SK-N-SH (cell line): ENCODE measurements around the gene PSME1. TPM values are rescaled to one million over a fixed set of nuclear protein-coding genes. Genes with fewer than 3 reads are reported as not detected.

ENCODE experiments used
- CTCF ChIA-PET: fragments of 300-600, 350-600 bp; formaldehyde crosslinking; extraction: SDS; loops from one replicate; lab custom pipeline; 2021; lab: Yijun Ruan, JAX
- POLR2A ChIA-PET: fragments of 350-600 bp; sonication (Branson Sonifier 250); formaldehyde crosslinking; extraction: SDS; loops from one replicate; lab custom pipeline; 2020; ENCODE audit warnings: antibody characterized with exemption, inconsistent platforms; lab: Yijun Ruan, JAX
- DNase-seq: peaks from one replicate; pipeline ENCODE4 v3.0.0; 2012
- H2AFZ ChIP-seq: fragments of 200-600 bp; sonication (generic); 2 replicates; pipeline ENCODE4 v1.8.1; 2016; ENCODE audit warnings: antibody characterized with exemption, mild to moderate bottlenecking, low read depth
- H3F3A ChIP-seq: fragments of 200-600 bp; sonication (generic); replicated peaks from 2 replicates; pipeline ENCODE3; 2016; ENCODE audit warnings: antibody characterized with exemption, mild to moderate bottlenecking; ENCODE audit not compliant: insufficient read depth
- H3K27ac ChIP-seq, 2 experiments: fragments of 200-500 bp in 1 of 2; fragments of 200-600 bp in 1 of 2; sonication (Bioruptor generic) in 1 of 2; sonication (generic), shearing (Covaris generic) in 1 of 2; 2 replicates each; pipeline versions ENCODE4 v1.5.1 to v1.6.1; 2014 to 2016; ENCODE audit warnings: low read depth in 2 of 2, inconsistent platforms in 1 of 2, low read length in 1 of 2, mild to moderate bottlenecking in 1 of 2, mixed read lengths in 1 of 2
- H3K27me3 ChIP-seq: fragments of 200-600 bp; sonication (generic), shearing (Covaris generic); 2 replicates; pipeline ENCODE4 v1.6.1; 2016; ENCODE audit warnings: mixed run types; ENCODE audit not compliant: insufficient read depth
- H3K36me3 ChIP-seq, 2 experiments: fragments of 200-500 bp in 1 of 2; fragments of 200-600 bp in 1 of 2; sonication (Bioruptor generic) in 1 of 2; sonication (generic) in 1 of 2; replicated peaks in 1 of 2; 2 replicates each; pipeline versions ENCODE3 to v1.5.1; 2014 to 2016; ENCODE audit warnings: low read length in 1 of 2, mild to moderate bottlenecking in 1 of 2; ENCODE audit not compliant: insufficient read depth in 2 of 2, control insufficient read depth in 1 of 2
- H3K4me1 ChIP-seq, 2 experiments: fragments of 200-500 bp in 1 of 2; fragments of 200-600 bp in 1 of 2; sonication (Bioruptor generic) in 1 of 2; sonication (generic), shearing (Covaris generic) in 1 of 2; 2 replicates each; pipeline versions ENCODE4 v1.5.1 to v1.6.1; 2014 to 2016; ENCODE audit warnings: low read depth in 1 of 2, low read length in 1 of 2, mixed run types in 1 of 2; ENCODE audit not compliant: insufficient read depth in 2 of 2, control insufficient read depth in 1 of 2
- H3K4me2 ChIP-seq: fragments of 200-600 bp; sonication (generic), shearing (Covaris generic); 2 replicates; pipeline ENCODE4 v1.6.1; 2017; ENCODE audit warnings: mixed run types
- H3K4me3 ChIP-seq, 2 experiments: fragments of 200-500 bp in 1 of 2; fragments of 200-600 bp in 1 of 2; sonication (Bioruptor generic) in 1 of 2; sonication (generic), shearing (Covaris generic) in 1 of 2; 2 replicates each; pipeline versions ENCODE4 v1.5.1 to v1.8.1; 2014 to 2016; ENCODE audit warnings: low read depth in 2 of 2, inconsistent platforms in 1 of 2, low read length in 1 of 2, mild to moderate bottlenecking in 1 of 2, mixed read lengths in 1 of 2, moderate library complexity in 1 of 2
- H3K79me2 ChIP-seq: fragments of 200-600 bp; sonication (generic); 2 replicates; pipeline ENCODE4 v1.8.1; 2017; ENCODE audit warnings: mild to moderate bottlenecking; ENCODE audit not compliant: insufficient read depth
- H3K9ac ChIP-seq: fragments of 200-600 bp; sonication (generic); 2 replicates; pipeline ENCODE4 v1.6.1; 2017; ENCODE audit warnings: mixed run types
- H3K9me2 ChIP-seq: fragments of 200-600 bp; sonication (generic); 2 replicates; pipeline ENCODE4 v1.6.1; 2017; ENCODE audit warnings: mixed run types
- H3K9me3 ChIP-seq: fragments of 200-600 bp; sonication (generic); 2 replicates; pipeline ENCODE4 v1.6.1; 2017; ENCODE audit warnings: mixed run types, mild to moderate bottlenecking, moderate library complexity
- H4K20me1 ChIP-seq: fragments of 200-600 bp; sonication (generic); 2 replicates; pipeline ENCODE4 v1.6.1; 2017; ENCODE audit warnings: mild to moderate bottlenecking, mixed run types; ENCODE audit not compliant: insufficient read depth
- CHD2 ChIP-seq: fragments of 150-350 bp; IDR thresholded peaks from 2 replicates; pipeline ENCODE4 v1.6.1; 2018; ENCODE audit warnings: low read length; ENCODE audit not compliant: partially characterized antibody
- FOSL2 ChIP-seq: IDR thresholded peaks from 2 replicates; pipeline ENCODE4 v1.4.0; 2012; ENCODE audit warnings: low read depth, mild to moderate bottlenecking, moderate library complexity, borderline replicate concordance
- FOXJ3 ChIP-seq: sonication (generic); formaldehyde crosslinking; IDR thresholded peaks from 2 replicates; pipeline ENCODE4 v1.5.1; 2020; ENCODE audit warnings: mild to moderate bottlenecking, missing genetic modification reagents
- FOXM1 ChIP-seq: IDR thresholded peaks from 2 replicates; pipeline ENCODE4 v1.4.0; 2012; ENCODE audit warnings: low read depth, mild to moderate bottlenecking
- GABPA ChIP-seq: IDR thresholded peaks from 2 replicates; pipeline ENCODE4 v1.4.0; 2012; ENCODE audit warnings: low read depth, mild to moderate bottlenecking
- GATA2 ChIP-seq: sonication (generic); formaldehyde crosslinking; IDR thresholded peaks from 2 replicates; pipeline ENCODE4 v1.5.0; 2020; ENCODE audit warnings: mild to moderate bottlenecking, missing genetic modification reagents
- IRF3 ChIP-seq: fragments of 150-350 bp; IDR thresholded peaks from 2 replicates; pipeline ENCODE4 v1.6.1; 2016; ENCODE audit warnings: mild to moderate bottlenecking, low read depth, low read length
- JUND ChIP-seq: IDR thresholded peaks from 2 replicates; pipeline ENCODE4 v1.4.0; 2012
- NRF1 ChIP-seq: IDR thresholded peaks from 2 replicates; pipeline ENCODE4 v1.6.1; 2012; ENCODE audit warnings: low read depth, mild to moderate bottlenecking, low read length
- PBX3 ChIP-seq: IDR thresholded peaks from 2 replicates; pipeline ENCODE4; 2012
- RXRA ChIP-seq: IDR thresholded peaks from 2 replicates; pipeline ENCODE4 v1.4.0; 2012; ENCODE audit warnings: low read depth, mild to moderate bottlenecking, borderline replicate concordance
- TCF12 ChIP-seq: IDR thresholded peaks from 2 replicates; pipeline ENCODE4 v1.4.0; 2012
- TEAD4 ChIP-seq: IDR thresholded peaks from 2 replicates; pipeline ENCODE4 v1.4.0; 2012; ENCODE audit warnings: mild to moderate bottlenecking, borderline replicate concordance; ENCODE audit not compliant: insufficient read depth
- USF2 ChIP-seq: fragments of 150-350 bp; IDR thresholded peaks from 2 replicates; pipeline ENCODE4 v1.6.1; 2017; ENCODE audit warnings: antibody characterized with exemption, low read length, low read depth, borderline replicate concordance
- WGBS: methylation state at CpG from one replicate; pipeline ENCODE4 v1.1.6; 2017; ENCODE audit warnings: low lambda C conversion rate; 5-methylcytosine and 5-hydroxymethylcytosine counted together
- polyA plus RNA-seq, 3 experiments: library from polyadenylated mRNA; depleted of rRNA; stranded (reverse); fragments of >200 nt; gene quantifications; 2 replicates each; pipeline ENCODE4 v1.2.3, GENCODE V29; 2012
- TF ChIP-seq, protein P1 (sequence below): IDR thresholded peaks from 2 replicates; pipeline ENCODE4 v1.4.0; 2012; ENCODE audit warnings: low read depth

PSME1 gene
- polyA plus RNA-seq, 1 of the 3 experiments (the other 2 are of a cell fraction) = 287 TPM

GRCh38 chr14:24150567-24150966 is 14.6 kb downstream of the PSME1 start:
- H3F3A ChIP-seq = peaks cover 5% of the 10 kb centered on the region
- H2AFZ ChIP-seq = no peak overlapping the region
- H3K4me1 ChIP-seq = peaks cover 9 to 16% of the 10 kb centered on the region in 2 experiments
- H3K9me2 ChIP-seq = no peaks in the 10 kb centered on the region
- no peak for DNase-seq
- peaks cover 36% of the 10 kb centered on the region for H3K79me2 ChIP-seq
- POLR2A ChIA-PET = interaction anchor here (1.1 to 2.4 kb wide), 2 partner anchors 9 to 11 kb away, joined by 3 to 10 read pairs; partner anchors contain the start of gene IRF9
- H3K9me3 ChIP-seq = no peaks in the 10 kb centered on the region
- H4K20me1 ChIP-seq = peaks cover 10% of the 10 kb centered on the region; the same call in 1 of the 2 replicates
- H3K4me3 ChIP-seq = no peak overlapping the region
- TF ChIP-seq, protein P1, sequence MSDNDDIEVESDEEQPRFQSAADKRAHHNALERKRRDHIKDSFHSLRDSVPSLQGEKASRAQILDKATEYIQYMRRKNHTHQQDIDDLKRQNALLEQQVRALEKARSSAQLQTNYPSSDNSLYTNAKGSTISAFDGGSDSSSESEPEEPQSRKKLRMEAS = no peak
- TF ChIP-seq IRF3 (no peak), GABPA (no peak), USF2 (no peak), CHD2 (no peak), TCF12 (no peak), TEAD4 (no peak), FOSL2 (no peak), GATA2 (CRISPR knock-in tag) (no peak), RXRA (no peak), NRF1 (no peak), JUND (no peak), PBX3 (no peak), FOXJ3 (CRISPR knock-in tag) (no peak)
- no peak overlapping the region for H3K4me2 ChIP-seq
- H3K27ac ChIP-seq = no peak overlapping the region
- no peak overlapping the region for H3K9ac ChIP-seq
- CTCF ChIA-PET = interaction anchor here (0.8 to 3.4 kb wide), 4 partner anchors 10 to 19 kb away, joined by 3 to 29 read pairs (median 4); partner anchors contain the start of genes FITM1 and IRF9
- WGBS = 98% methylated on average over 6 of the region's 9 CpGs
- H3K36me3 ChIP-seq = peaks cover 37 to 44% of the 10 kb centered on the region in 2 experiments
- no peaks in the 10 kb centered on the region for H3K27me3 ChIP-seq

GRCh38 chr14:24150993-24151392 is 15.0 kb downstream of the PSME1 start:
- TF ChIP-seq TCF12 (no peak), FOXM1 (no peak), USF2 (no peak), GATA2 (CRISPR knock-in tag) (no peak)
- ChIA-PET POLR2A (interaction anchor here (1.1 to 2.4 kb wide), 3 partner anchors 8 to 11 kb away, joined by 3 to 10 read pairs (median 4); partner anchors contain the start of genes EMC9 and IRF9), CTCF (interaction anchor here (0.8 to 3.4 kb wide), 4 partner anchors 10 to 157 kb away, joined by 3 to 29 read pairs (median 4); partner anchors contain the start of genes CIDEB, FITM1 and IRF9)
- peaks cover 32% of the 10 kb centered on the region for H3K79me2 ChIP-seq
- no peak overlapping the region for H3K27ac ChIP-seq
- H2AFZ ChIP-seq = no peak overlapping the region
- 93% methylated on average over 8 of the region's 9 CpGs for WGBS
- no peak overlapping the region for H3K4me3 ChIP-seq
- H3K9me3 ChIP-seq = no peaks in the 10 kb centered on the region
- H3K36me3 ChIP-seq = peaks cover 41 to 48% of the 10 kb centered on the region in 2 experiments
- no peaks in the 10 kb centered on the region for H3K9me2 ChIP-seq
- H4K20me1 ChIP-seq = peaks cover 10% of the 10 kb centered on the region; the same call in 1 of the 2 replicates
- H3K4me2 ChIP-seq = no peak overlapping the region
- no peaks in the 10 kb centered on the region for H3K27me3 ChIP-seq
- peaks cover 6 to 11% of the 10 kb centered on the region in 2 experiments; a peak in 3 of 4 replicates for H3K4me1 ChIP-seq
- no peak overlapping the region for H3K9ac ChIP-seq
- no peak for DNase-seq
- peaks cover 5% of the 10 kb centered on the region for H3F3A ChIP-seq
